GM23338 (cell line): Measurements from ENCODE around the gene KCNQ1OT1. TPM values are rescaled to one million over a fixed set of nuclear protein-coding genes. Genes with fewer than 3 reads are reported as not detected.

ENCODE experiments used
- ATAC-seq: fragments of 200-7000 bp; cut with Tn5 transposase; 3 replicates; pipeline ENCODE4 v1.9.1; 2020
- DNase-seq: peaks from one replicate; pipeline ENCODE4 v3.0.0-alpha.2; 2015; ENCODE audit warnings: low spot score
- H2AFZ ChIP-seq: fragments of 200-600 bp; sonication (generic); 2 replicates; pipeline ENCODE4 v1.8.0; 2016; ENCODE audit warnings: antibody characterized with exemption, mild to moderate bottlenecking, moderate library complexity
- H3F3A ChIP-seq: fragments of 200-600 bp; sonication (generic); replicated peaks from 2 replicates; pipeline ENCODE4 v1.8.0; 2017; ENCODE audit warnings: antibody characterized with exemption, mixed run types, low read depth
- H3K27ac ChIP-seq: fragments of 200-600 bp; sonication (generic); 2 replicates; pipeline ENCODE4 v1.6.1; 2016; ENCODE audit warnings: low read depth
- H3K27me3 ChIP-seq: fragments of 200-600 bp; sonication (generic); 2 replicates; pipeline ENCODE4 v1.8.0; 2016; ENCODE audit warnings: mild to moderate bottlenecking, mixed run types, moderate library complexity; ENCODE audit not compliant: insufficient read depth
- H3K36me3 ChIP-seq: fragments of 200-600 bp; sonication (generic); 2 replicates; pipeline ENCODE4 v1.8.0; 2016; ENCODE audit warnings: mild to moderate bottlenecking; ENCODE audit not compliant: insufficient read depth
- H3K4me1 ChIP-seq: fragments of 200-600 bp; sonication (generic); 2 replicates; pipeline ENCODE4 v1.8.0; 2016; ENCODE audit warnings: mild to moderate bottlenecking, moderate library complexity; ENCODE audit not compliant: insufficient read depth
- H3K4me2 ChIP-seq: fragments of 200-600 bp; sonication (generic); 2 replicates; pipeline ENCODE4 v1.7.1; 2017; ENCODE audit warnings: mixed run types
- H3K4me3 ChIP-seq: fragments of 200-600 bp; sonication (generic); 2 replicates; pipeline ENCODE4 v1.6.1; 2016; ENCODE audit warnings: mixed run types
- H3K79me2 ChIP-seq: fragments of 200-600 bp; sonication (generic); replicated peaks from 2 replicates; pipeline ENCODE4 v1.8.0; 2017; ENCODE audit warnings: mild to moderate bottlenecking; ENCODE audit not compliant: insufficient read depth
- H3K9me2 ChIP-seq: fragments of 200-600 bp; sonication (generic); 2 replicates; pipeline ENCODE4 v1.8.0; 2017; ENCODE audit not compliant: insufficient read depth
- H4K20me1 ChIP-seq: fragments of 200-600 bp; sonication (generic); replicated peaks from 2 replicates; pipeline ENCODE4 v1.8.0; 2017; ENCODE audit warnings: mild to moderate bottlenecking; ENCODE audit not compliant: insufficient read depth
- H3K27ac Mint-ChIP-seq: 2 replicates; pipeline ENCODE4 v1.8.0; 2020; ENCODE audit warnings: inconsistent platforms, mild to moderate bottlenecking, moderate library complexity, mixed read lengths
- H3K27me3 Mint-ChIP-seq: 3 replicates; pipeline ENCODE4 v1.8.0; 2022; ENCODE audit warnings: low read depth, mild to moderate bottlenecking, moderate library complexity, mixed read lengths, inconsistent platforms; ENCODE audit not compliant: insufficient read depth, poor library complexity
- H3K36me3 Mint-ChIP-seq: 3 replicates; pipeline ENCODE4 v1.8.0; 2021; ENCODE audit warnings: low read depth, mild to moderate bottlenecking, inconsistent platforms, moderate library complexity, mixed read lengths
- H3K4me1 Mint-ChIP-seq: 3 replicates; pipeline ENCODE4 v1.8.0; 2020; ENCODE audit warnings: mild to moderate bottlenecking, inconsistent platforms, mixed read lengths
- H3K4me3 Mint-ChIP-seq: 3 replicates; pipeline ENCODE4 v1.8.0; 2021; ENCODE audit warnings: moderate library complexity, mild to moderate bottlenecking, inconsistent platforms, mixed read lengths
- H3K9me3 Mint-ChIP-seq: 3 replicates; pipeline ENCODE4 v1.8.0; 2020; ENCODE audit warnings: moderate library complexity, mild to moderate bottlenecking, inconsistent platforms, mixed read lengths
- CREB1 ChIP-seq: fragments of 250-450 bp; sonication (Bioruptor Pico); IDR thresholded peaks from 2 replicates; pipeline ENCODE4 v1.5.0; 2020; ENCODE audit warnings: low read depth, mild to moderate bottlenecking, moderate library complexity
- CTCF ChIP-seq, 2 experiments: fragments of 200-600 bp in 1 of 2; sonication (generic) in 1 of 2; conservative IDR thresholded peaks; 2 replicates each; pipeline versions ENCODE4 v1.5.1 to v1.6.1; 2016 to 2017; ENCODE audit warnings: antibody characterized with exemption in 2 of 2, low read depth in 2 of 2, mild to moderate bottlenecking in 2 of 2, moderate library complexity in 1 of 2
- ETS1 ChIP-seq: IDR thresholded peaks from 2 replicates; pipeline ENCODE4 v1.6.1; 2016; ENCODE audit warnings: antibody characterized with exemption
- EZH2 ChIP-seq: fragments of 200-600 bp; sonication (generic); IDR thresholded peaks from one replicate; pipeline ENCODE4 v1.8.0; 2017; ENCODE audit warnings: antibody characterized with exemption, mild to moderate bottlenecking, low read depth; ENCODE audit not compliant: unreplicated experiment
- EZH2phosphoT487 ChIP-seq: fragments of 200-600 bp; sonication (generic); IDR thresholded peaks from one replicate; pipeline ENCODE4 v1.8.1; 2018; ENCODE audit warnings: antibody characterized with exemption; ENCODE audit not compliant: unreplicated experiment
- JUNB ChIP-seq: IDR thresholded peaks from one replicate; pipeline ENCODE4 v1.6.1; 2016; ENCODE audit warnings: antibody characterized with exemption; ENCODE audit not compliant: unreplicated experiment
- NANOG ChIP-seq: IDR thresholded peaks from 2 replicates; pipeline ENCODE4 v1.6.1; 2016; ENCODE audit warnings: antibody characterized with exemption, borderline replicate concordance
- REST ChIP-seq: IDR thresholded peaks from one replicate; pipeline ENCODE4 v1.6.1; 2018; ENCODE audit warnings: antibody characterized with exemption; ENCODE audit not compliant: unreplicated experiment
- STAT1 ChIP-seq: IDR thresholded peaks from one replicate; pipeline ENCODE4 v1.6.1; 2016; ENCODE audit warnings: antibody characterized with exemption; ENCODE audit not compliant: unreplicated experiment
- ZNF114 ChIP-seq: fragments of 250-450 bp; sonication (Bioruptor Pico); IDR thresholded peaks from 2 replicates; pipeline ENCODE4 v1.5.0; 2020; ENCODE audit warnings: mild to moderate bottlenecking, moderate library complexity
- ZNF331 ChIP-seq: fragments of 250-450 bp; sonication (Bioruptor Pico); IDR thresholded peaks from 2 replicates; pipeline ENCODE4 v1.5.0; 2020; ENCODE audit warnings: low read depth, mild to moderate bottlenecking, moderate library complexity
- polyA plus RNA-seq: library from polyadenylated mRNA; unstranded; fragments of >200 nt; fragmentation: Nextera tagmentation; extraction: Ambion mirVana; gene quantifications from 2 replicates; pipeline ENCODE4 v1.2.1, GENCODE V29; 2016
- total RNA-seq: library from RNA; depleted of rRNA; stranded (reverse); fragments of >200 nt; shearing (Covaris generic); gene quantifications from 2 replicates; pipeline ENCODE4 v1.2.3, GENCODE V29; 2014

KCNQ1OT1 gene
- total and polyA plus RNA-seq, 2 experiments from 2014 or later: 1.5 to 4.2 TPM

GRCh38 chr11:2590965-2591754, 108.6 kb downstream of the KCNQ1OT1 start (continued):
- TF ChIP-seq ZNF114: no peak
- no peak for TF ChIP-seq ETS1
- no peak for TF ChIP-seq REST
- no peak for TF ChIP-seq EZH2

- Mint-ChIP-seq H3K4me3 (no peak overlapping the region), H3K27me3 (peaks cover 88% of the 10 kb centered on the region), H3K9me3 (peaks cover 4% of the 10 kb centered on the region), H3K36me3 (peaks cover 4% of the 10 kb centered on the region; the same call in 1 of the 3 replicates), H3K4me1 (peaks cover 3% of the 10 kb centered on the region; the same call in 1 of the 3 replicates), H3K27ac (no peak overlapping the region)
- no peak overlapping the region for H3K4me2 ChIP-seq
- no peak overlapping the region for H2AFZ ChIP-seq
- H3K4me3 ChIP-seq: no peak overlapping the region
- DNase-seq: no peak
- no peak overlapping the region for H3K27ac ChIP-seq
- H3K4me1 ChIP-seq: no peaks in the 10 kb centered on the region
- peaks cover 96% of the 10 kb centered on the region for H3K27me3 ChIP-seq
- H3F3A ChIP-seq: no peaks in the 10 kb centered on the region
- no peaks in the 10 kb centered on the region for H3K79me2 ChIP-seq
- H3K9me2 ChIP-seq: no peaks in the 10 kb centered on the region
- H4K20me1 ChIP-seq: no peaks in the 10 kb centered on the region
- no peak for ATAC-seq
- TF ChIP-seq STAT1 (no peak), ZNF114 (no peak)
- H3K36me3 ChIP-seq: no peaks in the 10 kb centered on the region
Observed at GRCh38 chr11:2590131-2590964, 109.4 kb downstream of the KCNQ1OT1 start.

GRCh38 chr11:2589538-2589934, 110.3 kb downstream of the KCNQ1OT1 start:
- no peak for ATAC-seq
- Histone ChIP-seq H3K79me2 (no peaks in the 10 kb centered on the region), H3K9me2 (no peaks in the 10 kb centered on the region), H3K4me1 (no peaks in the 10 kb centered on the region), H3K4me2 (no peak overlapping the region), H3F3A (no peaks in the 10 kb centered on the region), H3K36me3 (no peaks in the 10 kb centered on the region), H3K27me3 (peaks cover 94% of the 10 kb centered on the region), H3K4me3 (no peak overlapping the region), H3K27ac (no peak overlapping the region), H4K20me1 (no peaks in the 10 kb centered on the region), H2AFZ (no peak overlapping the region)
- no peak overlapping the region for H3K4me3 Mint-ChIP-seq
- peaks cover 82% of the 10 kb centered on the region for H3K27me3 Mint-ChIP-seq
- peaks cover 4% of the 10 kb centered on the region; the same call in 1 of the 3 replicates for H3K36me3 Mint-ChIP-seq
- DNase-seq: no peak
- H3K9me3 Mint-ChIP-seq: peaks cover 4% of the 10 kb centered on the region
- no peak overlapping the region for H3K27ac Mint-ChIP-seq
- peaks cover 3% of the 10 kb centered on the region; the same call in 1 of the 3 replicates for H3K4me1 Mint-ChIP-seq
- TF ChIP-seq NANOG (no peak), CREB1 (CRISPR knock-in tag) (no peak), EZH2phosphoT487 (no peak), CTCF (conservative IDR thresholded peaks at IDR 0.05; ENCODE audit: low read depth in 2 of 2) (no peak), ZNF331 (CRISPR knock-in tag) (no peak), EZH2 (no peak), JUNB (no peak)
